ENCODE results near the gene DDX4. TPM values are rescaled to one million over a fixed set of nuclear protein-coding genes. Genes with fewer than 3 reads are reported as not detected.

Gene DDX4
- total RNA-seq, 4 donors from 2014 or later: 0.27 to 0.33 TPM; not detected in 2

DNA sequence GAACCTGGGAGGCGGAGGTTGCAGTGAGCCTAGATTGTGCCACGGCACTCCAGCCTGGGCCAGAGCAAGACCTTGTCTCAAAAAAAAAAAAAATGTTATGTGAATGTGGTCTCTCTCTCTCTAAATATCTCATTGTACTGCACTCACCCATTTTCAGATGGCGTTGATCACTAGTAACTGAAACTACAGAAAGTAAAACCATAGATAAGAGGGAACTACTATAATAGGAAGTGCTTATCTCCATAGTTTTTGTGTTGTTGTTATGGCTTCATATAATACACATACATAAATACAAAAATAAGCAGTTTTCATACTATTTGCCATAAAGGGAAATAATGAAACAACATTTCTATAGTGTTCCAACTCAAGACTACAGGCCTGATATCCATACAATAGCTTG lies 122.4 kb downstream of the DDX4 start:
- 63 to 97% methylated on average over 3 of the region's 3 CpGs for WGBS, 2 donors
- DNase-seq: no peak
- Histone ChIP-seq H3K36me3 (no peaks in the 10 kb centered on the region), H3K27ac (no peak overlapping the region), H3K4me1 (no peaks in the 10 kb centered on the region), H3K9me3 (no peaks in the 10 kb centered on the region), H3K27me3 (no peaks in the 10 kb centered on the region), H3K4me3 (replicated peaks in 1 of 3) (no peak overlapping the region)
- no peak for TF ChIP-seq POLR2A (IDR thresholded peaks at IDR 0.05)
- TF ChIP-seq, protein P1, sequence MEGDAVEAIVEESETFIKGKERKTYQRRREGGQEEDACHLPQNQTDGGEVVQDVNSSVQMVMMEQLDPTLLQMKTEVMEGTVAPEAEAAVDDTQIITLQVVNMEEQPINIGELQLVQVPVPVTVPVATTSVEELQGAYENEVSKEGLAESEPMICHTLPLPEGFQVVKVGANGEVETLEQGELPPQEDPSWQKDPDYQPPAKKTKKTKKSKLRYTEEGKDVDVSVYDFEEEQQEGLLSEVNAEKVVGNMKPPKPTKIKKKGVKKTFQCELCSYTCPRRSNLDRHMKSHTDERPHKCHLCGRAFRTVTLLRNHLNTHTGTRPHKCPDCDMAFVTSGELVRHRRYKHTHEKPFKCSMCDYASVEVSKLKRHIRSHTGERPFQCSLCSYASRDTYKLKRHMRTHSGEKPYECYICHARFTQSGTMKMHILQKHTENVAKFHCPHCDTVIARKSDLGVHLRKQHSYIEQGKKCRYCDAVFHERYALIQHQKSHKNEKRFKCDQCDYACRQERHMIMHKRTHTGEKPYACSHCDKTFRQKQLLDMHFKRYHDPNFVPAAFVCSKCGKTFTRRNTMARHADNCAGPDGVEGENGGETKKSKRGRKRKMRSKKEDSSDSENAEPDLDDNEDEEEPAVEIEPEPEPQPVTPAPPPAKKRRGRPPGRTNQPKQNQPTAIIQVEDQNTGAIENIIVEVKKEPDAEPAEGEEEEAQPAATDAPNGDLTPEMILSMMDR (IDR thresholded peaks at IDR 0.05): no peak
- intact Hi-C loops (cut with DNase I): no loop called here

DNA sequence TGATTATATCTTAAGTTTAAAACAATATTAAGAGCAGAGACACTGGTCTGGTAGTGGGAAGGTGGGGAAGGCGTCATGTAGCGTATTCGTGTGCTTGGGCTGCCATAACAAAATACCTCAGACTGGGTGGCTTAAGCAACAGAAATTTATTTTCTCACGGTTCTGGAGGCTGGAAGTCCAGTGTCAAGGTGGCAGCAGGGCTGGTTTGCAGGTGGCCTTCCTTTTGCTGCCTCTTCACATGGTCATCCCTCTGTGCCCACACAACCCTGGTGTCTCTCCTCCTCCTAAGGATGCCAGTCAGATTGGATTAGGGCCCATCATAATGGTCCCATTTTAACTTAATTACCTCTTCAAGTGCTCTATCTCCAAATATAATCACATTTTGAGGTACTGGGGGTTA lies 122.8 kb downstream of the DDX4 start:
- Histone ChIP-seq H3K36me3 (no peaks in the 10 kb centered on the region), H3K4me3 (replicated peaks in 1 of 3) (no peak overlapping the region), H3K27me3 (no peaks in the 10 kb centered on the region), H3K4me1 (no peaks in the 10 kb centered on the region), H3K9me3 (no peaks in the 10 kb centered on the region), H3K27ac (no peak overlapping the region)
- DNase-seq: no peak
- TF ChIP-seq POLR2A (IDR thresholded peaks at IDR 0.05): no peak
- TF ChIP-seq, protein P1 (IDR thresholded peaks at IDR 0.05): no peak
- 73 to 97% methylated on average over 4 of the region's 4 CpGs for WGBS, 2 donors
- intact Hi-C loops (cut with DNase I): no loop called here

DNA sequence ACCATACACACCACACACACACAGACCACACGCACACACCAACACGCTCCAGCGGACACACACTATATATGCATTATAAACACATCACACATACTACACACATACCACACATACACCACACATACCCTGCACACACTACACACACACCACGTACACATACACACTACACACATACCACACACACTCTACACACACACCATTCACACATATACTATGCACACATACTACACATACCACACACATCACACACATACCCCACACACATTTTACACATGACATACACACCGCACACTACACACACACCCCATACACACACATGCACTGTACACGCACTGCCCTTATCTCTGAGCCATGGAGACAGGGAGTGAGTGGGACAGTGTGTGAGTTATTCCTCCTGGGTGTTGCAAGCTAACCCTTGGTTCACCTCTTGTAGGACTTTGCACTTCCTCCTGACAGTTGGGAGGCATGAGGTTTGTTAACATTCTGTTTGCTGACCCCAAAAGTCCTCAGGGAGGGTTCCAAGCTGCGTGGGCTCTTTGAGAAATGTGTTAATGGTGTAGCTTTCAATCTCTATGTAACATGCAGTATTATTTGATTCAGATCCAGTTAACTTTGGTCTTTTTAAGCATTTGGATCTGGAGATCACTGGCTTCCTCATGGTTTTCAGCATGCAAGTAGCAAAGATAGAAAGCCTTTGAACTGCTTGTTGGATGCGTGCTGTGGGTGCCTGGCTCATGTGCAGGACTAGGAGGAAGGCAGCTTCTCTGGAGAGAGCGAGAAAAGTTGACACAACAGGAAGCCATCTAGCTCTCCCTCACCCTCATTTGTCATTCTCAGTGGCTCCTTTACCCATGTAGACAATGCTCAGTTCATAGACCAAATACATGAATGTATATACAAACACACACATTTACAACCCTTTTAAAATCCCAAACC lies 127.0 kb downstream of the DDX4 start:
- 85 to 86% methylated on average over 9 of the region's 9 CpGs for WGBS, 2 donors
- intact Hi-C loops (cut with DNase I): no loop called here
- DNase-seq: no peak
- no peaks in the 10 kb centered on the region for H3K9me3 ChIP-seq
- no peak for TF ChIP-seq POLR2A (IDR thresholded peaks at IDR 0.05)
- TF ChIP-seq, protein P1 (IDR thresholded peaks at IDR 0.05): no peak
- H3K4me3 ChIP-seq (replicated peaks in 1 of 3): no peak overlapping the region
- H3K27ac ChIP-seq: no peak overlapping the region
- H3K27me3 ChIP-seq: no peaks in the 10 kb centered on the region
- no peaks in the 10 kb centered on the region for H3K36me3 ChIP-seq
- no peaks in the 10 kb centered on the region for H3K4me1 ChIP-seq

DNA sequence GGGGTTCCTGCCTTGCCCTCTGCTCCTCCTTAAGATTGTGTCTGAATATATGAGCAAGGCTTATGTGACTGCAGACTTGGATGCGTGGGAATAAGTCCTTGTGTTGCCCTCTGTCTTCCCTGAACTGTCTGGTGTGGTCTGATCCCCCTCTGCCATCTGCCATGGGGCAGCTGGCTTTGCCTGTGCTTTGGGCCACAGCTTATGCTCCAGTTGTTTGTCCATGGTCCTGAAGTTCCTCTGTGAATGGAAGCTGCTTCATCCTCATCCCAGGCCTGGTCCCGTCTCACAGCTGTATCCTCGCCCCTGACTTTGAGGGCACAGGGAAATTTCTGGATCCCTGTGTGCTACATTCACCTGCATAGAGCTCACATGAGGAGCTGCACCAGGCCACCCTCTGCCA lies 128.0 kb downstream of the DDX4 start:
- TF ChIP-seq, protein P1 (IDR thresholded peaks at IDR 0.05): no peak
- TF ChIP-seq POLR2A (IDR thresholded peaks at IDR 0.05): no peak
- Histone ChIP-seq H3K36me3 (no peaks in the 10 kb centered on the region), H3K9me3 (no peaks in the 10 kb centered on the region), H3K4me1 (no peaks in the 10 kb centered on the region), H3K4me3 (replicated peaks in 1 of 3) (no peak overlapping the region), H3K27ac (no peak overlapping the region), H3K27me3 (no peaks in the 10 kb centered on the region)
- DNase-seq: no peak
- WGBS, 2 donors: 75 to 82% methylated on average over 3 of the region's 3 CpGs
- intact Hi-C loops (cut with DNase I): no loop called here

DNA sequence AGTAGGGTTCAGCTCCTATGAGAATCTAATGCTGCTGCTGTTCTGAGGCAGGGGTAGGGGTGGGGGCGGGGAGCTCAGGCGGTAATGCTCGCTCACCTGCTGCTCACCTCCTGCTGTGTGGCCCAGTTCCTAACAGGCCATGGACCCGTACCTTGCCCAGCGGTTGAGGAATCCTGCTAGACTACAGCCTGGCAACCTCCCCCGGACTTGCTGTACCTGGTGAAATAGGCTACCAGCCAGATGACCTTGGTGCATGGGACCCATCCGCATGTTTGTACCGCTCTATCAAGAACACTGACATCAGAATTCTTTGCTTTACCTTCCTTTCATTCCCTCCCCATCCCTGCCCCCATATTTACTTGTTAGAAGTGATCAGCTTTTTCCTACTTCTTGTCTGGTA lies 128.6 kb downstream of the DDX4 start:
- intact Hi-C loops (cut with DNase I): no loop called here
- H3K4me3 ChIP-seq (replicated peaks in 1 of 3): no peak overlapping the region
- no peaks in the 10 kb centered on the region for H3K4me1 ChIP-seq
- H3K9me3 ChIP-seq: no peaks in the 10 kb centered on the region
- H3K27me3 ChIP-seq: no peaks in the 10 kb centered on the region
- 89 to 93% methylated on average over 7 to 8 of the region's 8 CpGs for WGBS, 2 donors
- H3K36me3 ChIP-seq: no peaks in the 10 kb centered on the region
- H3K27ac ChIP-seq: no peak overlapping the region
- DNase-seq: no peak
- TF ChIP-seq, protein P1 (IDR thresholded peaks at IDR 0.05): no peak
- no peak for TF ChIP-seq POLR2A (IDR thresholded peaks at IDR 0.05)

All from thyroid gland (tissue), 4 donors.